KMS-11 (cell line): ENCODE results near the gene RPS6KA2.

Experiments used
- H2AFZ ChIP-seq: fragments of 200-600 bp; sonication (generic); 2 replicates; pipeline ENCODE4 v1.6.1; 2016; ENCODE audit warnings: antibody characterized with exemption, mixed run types, low read depth
- H3K27ac ChIP-seq: fragments of 200-600 bp; sonication (generic); 2 replicates; pipeline ENCODE4 v1.6.1; 2016; ENCODE audit warnings: mild to moderate bottlenecking, mixed run types
- H3K27me3 ChIP-seq: fragments of 200-600 bp; sonication (generic); 2 replicates; pipeline ENCODE4 v1.6.1; 2017; ENCODE audit warnings: mild to moderate bottlenecking, low read depth, mixed run types, moderate library complexity; ENCODE audit not compliant: insufficient read depth
- H3K36me3 ChIP-seq: fragments of 200-600 bp; sonication (generic); 2 replicates; pipeline ENCODE4 v1.6.1; 2017; ENCODE audit warnings: mild to moderate bottlenecking, mixed run types; ENCODE audit not compliant: insufficient read depth
- H3K4me1 ChIP-seq: fragments of 200-600 bp; sonication (generic); 2 replicates; pipeline ENCODE4 v1.6.1; 2016; ENCODE audit warnings: mild to moderate bottlenecking, low read depth, mixed run types; ENCODE audit not compliant: poor library complexity, severe bottlenecking
- H3K4me2 ChIP-seq: fragments of 200-600 bp; sonication (generic); 2 replicates; pipeline ENCODE4 v1.7.0; 2016; ENCODE audit warnings: mild to moderate bottlenecking, mixed run types
- H3K4me3 ChIP-seq: fragments of 200-600 bp; sonication (generic); IDR thresholded peaks from 2 replicates; pipeline ENCODE4 v1.6.1; 2017; ENCODE audit warnings: low read depth, low read length, mixed read lengths; ENCODE audit not compliant: insufficient read depth
- H3K79me2 ChIP-seq: fragments of 200-600 bp; sonication (generic); 2 replicates; pipeline ENCODE4 v1.6.1; 2016; ENCODE audit warnings: low read depth, mixed run types; ENCODE audit not compliant: insufficient read depth
- H3K9ac ChIP-seq: fragments of 200-600 bp; sonication (generic); 2 replicates; pipeline ENCODE4 v1.6.1; 2016; ENCODE audit warnings: mild to moderate bottlenecking, mixed run types
- H4K20me1 ChIP-seq: fragments of 200-600 bp; sonication (generic); 2 replicates; pipeline ENCODE4 v1.6.1; 2016; ENCODE audit warnings: mild to moderate bottlenecking, mixed run types; ENCODE audit not compliant: insufficient read depth
- TF ChIP-seq, protein P1 (sequence below): fragments of 200-600 bp; sonication (generic); conservative IDR thresholded peaks from 2 replicates; pipeline ENCODE4 v1.6.1; 2017; ENCODE audit warnings: low read depth, mild to moderate bottlenecking, antibody characterized with exemption, low read length, moderate library complexity, mixed read lengths

RPS6KA2 gene

DNA sequence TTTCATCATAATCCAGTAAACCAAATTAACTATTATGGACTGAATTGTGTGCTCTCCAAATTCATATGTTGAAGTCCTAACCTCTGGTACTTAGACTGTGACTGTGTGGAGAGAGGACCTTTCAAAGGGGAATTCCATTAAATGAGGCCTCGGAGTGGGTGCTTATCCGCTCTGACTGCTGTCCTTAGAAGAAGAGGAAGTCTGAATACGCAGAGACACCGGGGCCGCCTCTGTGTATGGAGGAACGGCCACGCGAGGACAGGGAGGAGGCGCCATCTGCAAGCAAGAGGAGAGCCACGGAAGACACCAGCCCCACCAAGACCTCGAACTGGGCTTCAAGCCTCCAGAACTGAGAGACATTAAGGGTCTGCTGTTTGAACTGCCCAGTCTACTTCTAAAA is 35.6 kb upstream of the RPS6KA2 start:
- TF ChIP-seq, protein P1, sequence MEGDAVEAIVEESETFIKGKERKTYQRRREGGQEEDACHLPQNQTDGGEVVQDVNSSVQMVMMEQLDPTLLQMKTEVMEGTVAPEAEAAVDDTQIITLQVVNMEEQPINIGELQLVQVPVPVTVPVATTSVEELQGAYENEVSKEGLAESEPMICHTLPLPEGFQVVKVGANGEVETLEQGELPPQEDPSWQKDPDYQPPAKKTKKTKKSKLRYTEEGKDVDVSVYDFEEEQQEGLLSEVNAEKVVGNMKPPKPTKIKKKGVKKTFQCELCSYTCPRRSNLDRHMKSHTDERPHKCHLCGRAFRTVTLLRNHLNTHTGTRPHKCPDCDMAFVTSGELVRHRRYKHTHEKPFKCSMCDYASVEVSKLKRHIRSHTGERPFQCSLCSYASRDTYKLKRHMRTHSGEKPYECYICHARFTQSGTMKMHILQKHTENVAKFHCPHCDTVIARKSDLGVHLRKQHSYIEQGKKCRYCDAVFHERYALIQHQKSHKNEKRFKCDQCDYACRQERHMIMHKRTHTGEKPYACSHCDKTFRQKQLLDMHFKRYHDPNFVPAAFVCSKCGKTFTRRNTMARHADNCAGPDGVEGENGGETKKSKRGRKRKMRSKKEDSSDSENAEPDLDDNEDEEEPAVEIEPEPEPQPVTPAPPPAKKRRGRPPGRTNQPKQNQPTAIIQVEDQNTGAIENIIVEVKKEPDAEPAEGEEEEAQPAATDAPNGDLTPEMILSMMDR, result no peak
- Histone ChIP-seq H4K20me1 (no peaks in the 10 kb centered on the region), H2AFZ (no peak overlapping the region), H3K27me3 (no peaks in the 10 kb centered on the region), H3K4me3 (no peak overlapping the region), H3K4me1 (no peaks in the 10 kb centered on the region), H3K27ac (no peak overlapping the region), H3K36me3 (no peaks in the 10 kb centered on the region), H3K4me2 (no peak overlapping the region), H3K79me2 (no peaks in the 10 kb centered on the region), H3K9ac (no peak overlapping the region)

DNA sequence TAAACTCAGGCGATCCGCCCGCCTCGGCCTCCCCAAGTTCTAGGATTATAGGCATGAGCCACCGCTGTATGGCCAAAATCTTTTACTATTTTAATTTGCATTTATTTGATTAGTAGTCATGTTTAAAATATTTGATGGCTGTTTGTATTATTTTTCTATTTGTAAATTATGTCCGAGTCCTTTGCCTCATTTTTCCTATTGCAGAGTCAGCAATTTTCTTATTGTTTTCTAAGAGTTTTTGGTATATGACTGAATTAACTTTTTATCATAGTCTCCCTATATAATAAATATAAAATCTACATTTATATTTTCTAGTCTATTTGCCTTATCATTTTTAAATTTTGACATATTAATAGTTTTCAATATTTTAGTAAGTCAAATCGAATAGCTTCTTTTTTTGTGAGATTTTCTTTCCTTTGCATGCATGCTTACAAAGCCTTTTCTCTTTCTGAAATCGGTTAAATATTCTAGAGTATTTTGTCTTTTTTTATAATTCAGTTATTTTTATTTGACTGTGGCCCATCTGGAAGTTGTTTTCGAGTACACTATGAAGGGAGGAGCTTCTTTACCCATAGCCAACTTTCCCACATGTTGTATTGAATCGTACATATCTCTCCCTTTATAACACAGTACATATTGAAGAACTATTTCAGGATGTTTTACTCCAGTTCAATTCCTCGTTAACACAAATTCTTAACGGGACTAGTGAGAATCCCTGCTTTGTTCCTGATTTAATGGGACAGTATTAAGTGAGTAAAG is 34.5 kb upstream of the RPS6KA2 start:
- H3K27me3 ChIP-seq, result no peaks in the 10 kb centered on the region
- H3K9ac ChIP-seq, result no peak overlapping the region
- no peaks in the 10 kb centered on the region for H3K4me1 ChIP-seq
- H3K79me2 ChIP-seq, result no peaks in the 10 kb centered on the region
- no peak overlapping the region for H3K4me3 ChIP-seq
- H3K27ac ChIP-seq, result no peak overlapping the region
- H3K36me3 ChIP-seq, result no peaks in the 10 kb centered on the region
- TF ChIP-seq, protein P1, result no peak
- no peak overlapping the region for H2AFZ ChIP-seq
- no peaks in the 10 kb centered on the region for H4K20me1 ChIP-seq
- no peak overlapping the region for H3K4me2 ChIP-seq

DNA sequence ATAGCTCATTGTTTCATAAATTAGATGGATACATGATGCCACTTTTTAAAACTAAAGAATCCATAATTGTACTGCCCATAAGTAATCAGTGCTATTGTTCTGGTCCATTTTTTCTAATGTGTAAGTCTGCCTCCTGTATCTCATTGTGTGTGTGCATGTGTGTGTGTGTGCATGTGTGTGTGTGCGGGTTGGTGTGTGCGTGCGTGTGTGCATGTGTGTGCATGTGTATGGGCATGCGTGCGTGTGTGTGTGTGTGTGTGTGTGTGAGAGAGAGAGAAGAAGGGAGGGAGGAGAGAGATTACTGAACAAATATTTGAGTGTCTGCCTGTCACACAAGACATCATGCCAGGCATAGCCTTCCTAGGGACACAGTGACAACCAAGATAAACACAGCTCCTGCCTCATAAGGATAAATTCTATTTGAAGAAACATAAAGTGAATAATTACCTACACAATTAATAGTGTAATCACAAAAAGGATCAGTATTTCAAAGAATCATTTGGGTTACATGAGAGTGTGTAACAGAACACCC is 33.2 kb upstream of the RPS6KA2 start:
- Histone ChIP-seq H3K79me2 (no peaks in the 10 kb centered on the region), H2AFZ (no peak overlapping the region), H3K4me1 (no peaks in the 10 kb centered on the region), H3K4me3 (no peak overlapping the region), H3K4me2 (no peak overlapping the region), H4K20me1 (no peaks in the 10 kb centered on the region), H3K9ac (no peak overlapping the region), H3K36me3 (no peaks in the 10 kb centered on the region), H3K27me3 (no peaks in the 10 kb centered on the region), H3K27ac (no peak overlapping the region)
- TF ChIP-seq, protein P1, result no peak

DNA sequence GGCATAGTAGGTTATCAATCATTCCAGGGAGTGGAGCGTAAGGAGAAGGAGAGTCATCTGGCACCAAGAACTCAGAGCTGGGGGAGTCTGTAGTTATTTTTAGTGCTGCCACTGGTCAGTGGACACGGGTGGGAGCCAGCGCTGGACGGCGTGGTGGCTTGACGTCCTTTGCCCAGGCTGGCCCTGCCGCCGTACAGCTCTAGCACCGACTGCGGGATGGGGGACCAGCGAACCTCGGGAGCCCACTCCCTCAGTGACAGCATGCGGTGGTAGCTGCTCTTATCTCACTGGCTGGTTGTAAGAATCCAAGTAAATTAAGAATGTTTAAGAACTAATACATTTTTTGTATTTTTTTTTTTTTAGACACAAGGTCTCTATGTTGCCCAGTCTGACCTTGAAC is 32.5 kb upstream of the RPS6KA2 start:
- no peak overlapping the region for H3K27ac ChIP-seq
- H3K36me3 ChIP-seq, result no peaks in the 10 kb centered on the region
- H3K9ac ChIP-seq, result no peak overlapping the region
- TF ChIP-seq, protein P1, result no peak
- no peaks in the 10 kb centered on the region for H3K79me2 ChIP-seq
- H3K4me1 ChIP-seq, result no peaks in the 10 kb centered on the region
- H3K4me2 ChIP-seq, result no peak overlapping the region
- H4K20me1 ChIP-seq, result no peaks in the 10 kb centered on the region
- no peak overlapping the region for H3K4me3 ChIP-seq
- no peak overlapping the region for H2AFZ ChIP-seq
- H3K27me3 ChIP-seq, result no peaks in the 10 kb centered on the region
